HepG2 (cell line): Measurements from ENCODE around the gene PLXNB2. TPM values are rescaled to one million over a fixed set of nuclear protein-coding genes. Genes with fewer than 3 reads are reported as not detected.

Source experiments
- ASH2L ChIP-seq: fragments of 300-600, 200-600 bp; sonication (generic); IDR thresholded peaks from 2 replicates; pipeline ENCODE4 v1.7.0; 2017; ENCODE audit warnings: low read depth, mild to moderate bottlenecking, moderate library complexity, mixed read lengths, low read length; ENCODE audit not compliant: insufficient read length
- FOXA1 ChIP-seq, 2 experiments: fragments of 450-650 bp in 1 of 2; sonication (generic) in 1 of 2; formaldehyde crosslinking in 1 of 2; IDR thresholded peaks; 2 replicates each; pipeline versions ENCODE4 v1.4.0 to v1.6.1; 2016 to 2020; ENCODE audit warnings: missing genetic modification reagents in 1 of 2
- SALL1 ChIP-seq: sonication (generic); formaldehyde crosslinking; IDR thresholded peaks from 2 replicates; pipeline ENCODE4 v1.8.0; 2022; ENCODE audit warnings: mild to moderate bottlenecking, missing genetic modification reagents
- ZNF44 ChIP-seq: sonication (generic); formaldehyde crosslinking; IDR thresholded peaks from 2 replicates; pipeline ENCODE4 v1.5.1; 2020; ENCODE audit warnings: mild to moderate bottlenecking, missing genetic modification reagents
- ZNF468 ChIP-seq: sonication (generic); formaldehyde crosslinking; IDR thresholded peaks from 2 replicates; pipeline ENCODE4 v1.8.0; 2022; ENCODE audit warnings: mild to moderate bottlenecking, moderate library complexity, missing genetic modification reagents
- ZNF782 ChIP-seq: sonication (generic); formaldehyde crosslinking; IDR thresholded peaks from 2 replicates; pipeline ENCODE4 v1.4.0; 2020; ENCODE audit warnings: missing genetic modification reagents, mild to moderate bottlenecking, borderline replicate concordance
- polyA plus RNA-seq, 8 experiments: library from polyadenylated mRNA; depleted of rRNA in 3 of 8; stranded (reverse) in 7 of 8; unstranded in 1 of 8; fragments of >200 nt; fragmentation: Illumina TruSeq in 4 of 8; extraction: Trizol in 4 of 8; gene quantifications; 2 replicates each; pipeline versions ENCODE4 v1.2.1 to v1.2.3, GENCODE V29; 2011 to 2016; ENCODE audit warnings: low read depth in 4 of 8, missing spikeins in 1 of 8, mixed read lengths in 1 of 8; ENCODE audit not compliant: insufficient read depth in 1 of 8
- total RNA-seq, 5 experiments: library from RNA; depleted of rRNA; stranded (reverse); fragments of >200 nt; fragmentation: Illumina TruSeq; extraction: Trizol; gene quantifications; 2 replicates each; pipeline ENCODE4 v1.2.3, GENCODE V29; 2016; ENCODE audit warnings: low read depth in 1 of 5
- TF ChIP-seq, protein P1 (sequence below): sonication (generic); formaldehyde crosslinking; IDR thresholded peaks from 2 replicates; pipeline ENCODE4 v1.5.0; 2020; ENCODE audit warnings: missing genetic modification reagents, mild to moderate bottlenecking, borderline replicate concordance
- TF ChIP-seq, protein P2 (sequence below): IDR thresholded peaks from 2 replicates; pipeline ENCODE4 v1.6.1; 2016; ENCODE audit warnings: mild to moderate bottlenecking
- TF ChIP-seq, protein P3 (sequence below): sonication (generic); formaldehyde crosslinking; IDR thresholded peaks from 2 replicates; pipeline ENCODE4 v1.4.0; 2020; ENCODE audit warnings: missing genetic modification reagents, borderline replicate concordance
- TF ChIP-seq, protein P4 (sequence below): sonication (generic); formaldehyde crosslinking; IDR thresholded peaks from 2 replicates; pipeline ENCODE4 v1.9.0; 2021; ENCODE audit warnings: missing genetic modification reagents, borderline replicate concordance
- TF ChIP-seq, protein P5 (sequence below), 2 experiments: fragments of 450-650 bp in 1 of 2; sonication (generic) in 1 of 2; formaldehyde crosslinking in 1 of 2; IDR thresholded peaks; 2 replicates each; pipeline versions ENCODE4 v1.6.1 to v1.8.0; 2016 to 2022; ENCODE audit warnings: antibody characterized with exemption in 1 of 2, mild to moderate bottlenecking in 1 of 2, missing genetic modification reagents in 1 of 2

The PLXNB2 gene
- total and polyA plus RNA-seq, 2 of the 13 experiments (the other 11 are each of a cell fraction or from before 2014, with no cell fraction given) = 32.6 to 68.9 TPM

DNA sequence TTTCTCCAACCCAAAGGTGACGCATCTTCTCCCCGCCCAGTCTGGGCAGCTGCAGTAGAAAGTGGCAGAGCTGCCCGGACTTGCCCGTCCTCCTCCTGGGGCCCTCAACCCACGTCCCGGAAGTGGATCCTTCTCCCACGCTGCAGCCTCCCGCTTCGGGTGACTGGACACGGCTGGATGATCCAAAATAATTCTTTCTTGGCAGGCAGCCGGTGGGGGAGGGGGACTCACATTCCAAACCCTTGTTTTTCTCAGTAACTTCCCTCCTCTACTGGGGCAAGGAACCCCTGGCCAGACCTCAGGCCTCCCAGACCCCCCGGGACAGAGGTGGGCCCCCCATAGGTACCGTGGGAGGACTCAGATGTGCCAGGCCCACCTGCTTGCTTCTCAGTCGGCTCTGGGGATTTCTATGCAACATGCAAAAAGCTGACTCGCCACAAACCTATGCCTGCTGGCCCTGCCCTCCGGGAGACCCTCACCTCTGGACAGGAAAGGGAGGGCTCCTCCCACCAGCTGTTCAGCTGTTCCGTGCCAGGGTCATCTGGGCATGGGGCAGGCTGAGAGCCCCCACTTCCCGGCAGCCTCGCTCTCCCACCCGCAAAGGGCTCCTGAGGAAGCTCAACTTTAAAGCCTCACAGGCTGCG lies 1.4 kb downstream of the PLXNB2 start (continued):
- TF ChIP-seq, protein P1, sequence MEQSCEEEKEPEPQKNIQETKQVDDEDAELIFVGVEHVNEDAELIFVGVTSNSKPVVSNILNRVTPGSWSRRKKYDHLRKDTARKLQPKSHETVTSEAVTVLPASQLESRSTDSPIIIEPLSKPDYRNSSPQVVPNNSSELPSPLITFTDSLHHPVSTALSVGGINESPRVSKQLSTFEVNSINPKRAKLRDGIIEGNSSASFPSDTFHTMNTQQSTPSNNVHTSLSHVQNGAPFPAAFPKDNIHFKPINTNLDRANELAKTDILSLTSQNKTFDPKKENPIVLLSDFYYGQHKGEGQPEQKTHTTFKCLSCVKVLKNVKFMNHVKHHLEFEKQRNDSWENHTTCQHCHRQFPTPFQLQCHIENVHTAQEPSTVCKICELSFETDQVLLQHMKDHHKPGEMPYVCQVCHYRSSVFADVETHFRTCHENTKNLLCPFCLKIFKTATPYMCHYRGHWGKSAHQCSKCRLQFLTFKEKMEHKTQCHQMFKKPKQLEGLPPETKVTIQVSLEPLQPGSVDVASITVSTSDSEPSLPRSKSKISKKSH (CRISPR knock-in tag) = no peak
- TF ChIP-seq, protein P2, sequence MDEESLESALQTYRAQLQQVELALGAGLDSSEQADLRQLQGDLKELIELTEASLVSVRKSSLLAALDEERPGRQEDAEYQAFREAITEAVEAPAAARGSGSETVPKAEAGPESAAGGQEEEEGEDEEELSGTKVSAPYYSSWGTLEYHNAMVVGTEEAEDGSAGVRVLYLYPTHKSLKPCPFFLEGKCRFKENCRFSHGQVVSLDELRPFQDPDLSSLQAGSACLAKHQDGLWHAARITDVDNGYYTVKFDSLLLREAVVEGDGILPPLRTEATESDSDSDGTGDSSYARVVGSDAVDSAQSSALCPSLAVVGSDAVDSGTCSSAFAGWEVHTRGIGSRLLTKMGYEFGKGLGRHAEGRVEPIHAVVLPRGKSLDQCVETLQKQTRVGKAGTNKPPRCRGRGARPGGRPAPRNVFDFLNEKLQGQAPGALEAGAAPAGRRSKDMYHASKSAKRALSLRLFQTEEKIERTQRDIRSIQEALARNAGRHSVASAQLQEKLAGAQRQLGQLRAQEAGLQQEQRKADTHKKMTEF (CRISPR knock-in tag) = no peak
- TF ChIP-seq FOXA1 (IDR thresholded peaks at IDR 0.05) (no peak), FOXA1 (CRISPR knock-in tag; IDR thresholded peaks at IDR 0.05) (no peak), ASH2L (no peak), ZNF468 (CRISPR knock-in tag) (no peak), ZNF782 (CRISPR knock-in tag) (no peak), SALL1 (CRISPR knock-in tag) (peak; percentile 21; the same call in 1 of the 2 replicates), ZNF44 (CRISPR knock-in tag) (no peak)
- TF ChIP-seq, protein P3, sequence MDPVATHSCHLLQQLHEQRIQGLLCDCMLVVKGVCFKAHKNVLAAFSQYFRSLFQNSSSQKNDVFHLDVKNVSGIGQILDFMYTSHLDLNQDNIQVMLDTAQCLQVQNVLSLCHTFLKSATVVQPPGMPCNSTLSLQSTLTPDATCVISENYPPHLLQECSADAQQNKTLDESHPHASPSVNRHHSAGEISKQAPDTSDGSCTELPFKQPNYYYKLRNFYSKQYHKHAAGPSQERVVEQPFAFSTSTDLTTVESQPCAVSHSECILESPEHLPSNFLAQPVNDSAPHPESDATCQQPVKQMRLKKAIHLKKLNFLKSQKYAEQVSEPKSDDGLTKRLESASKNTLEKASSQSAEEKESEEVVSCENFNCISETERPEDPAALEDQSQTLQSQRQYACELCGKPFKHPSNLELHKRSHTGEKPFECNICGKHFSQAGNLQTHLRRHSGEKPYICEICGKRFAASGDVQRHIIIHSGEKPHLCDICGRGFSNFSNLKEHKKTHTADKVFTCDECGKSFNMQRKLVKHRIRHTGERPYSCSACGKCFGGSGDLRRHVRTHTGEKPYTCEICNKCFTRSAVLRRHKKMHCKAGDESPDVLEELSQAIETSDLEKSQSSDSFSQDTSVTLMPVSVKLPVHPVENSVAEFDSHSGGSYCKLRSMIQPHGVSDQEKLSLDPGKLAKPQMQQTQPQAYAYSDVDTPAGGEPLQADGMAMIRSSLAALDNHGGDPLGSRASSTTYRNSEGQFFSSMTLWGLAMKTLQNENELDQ (CRISPR knock-in tag) = no peak
- TF ChIP-seq, protein P4, sequence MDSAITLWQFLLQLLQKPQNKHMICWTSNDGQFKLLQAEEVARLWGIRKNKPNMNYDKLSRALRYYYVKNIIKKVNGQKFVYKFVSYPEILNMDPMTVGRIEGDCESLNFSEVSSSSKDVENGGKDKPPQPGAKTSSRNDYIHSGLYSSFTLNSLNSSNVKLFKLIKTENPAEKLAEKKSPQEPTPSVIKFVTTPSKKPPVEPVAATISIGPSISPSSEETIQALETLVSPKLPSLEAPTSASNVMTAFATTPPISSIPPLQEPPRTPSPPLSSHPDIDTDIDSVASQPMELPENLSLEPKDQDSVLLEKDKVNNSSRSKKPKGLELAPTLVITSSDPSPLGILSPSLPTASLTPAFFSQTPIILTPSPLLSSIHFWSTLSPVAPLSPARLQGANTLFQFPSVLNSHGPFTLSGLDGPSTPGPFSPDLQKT (CRISPR knock-in tag) = no peak
- TF ChIP-seq, protein P5, sequence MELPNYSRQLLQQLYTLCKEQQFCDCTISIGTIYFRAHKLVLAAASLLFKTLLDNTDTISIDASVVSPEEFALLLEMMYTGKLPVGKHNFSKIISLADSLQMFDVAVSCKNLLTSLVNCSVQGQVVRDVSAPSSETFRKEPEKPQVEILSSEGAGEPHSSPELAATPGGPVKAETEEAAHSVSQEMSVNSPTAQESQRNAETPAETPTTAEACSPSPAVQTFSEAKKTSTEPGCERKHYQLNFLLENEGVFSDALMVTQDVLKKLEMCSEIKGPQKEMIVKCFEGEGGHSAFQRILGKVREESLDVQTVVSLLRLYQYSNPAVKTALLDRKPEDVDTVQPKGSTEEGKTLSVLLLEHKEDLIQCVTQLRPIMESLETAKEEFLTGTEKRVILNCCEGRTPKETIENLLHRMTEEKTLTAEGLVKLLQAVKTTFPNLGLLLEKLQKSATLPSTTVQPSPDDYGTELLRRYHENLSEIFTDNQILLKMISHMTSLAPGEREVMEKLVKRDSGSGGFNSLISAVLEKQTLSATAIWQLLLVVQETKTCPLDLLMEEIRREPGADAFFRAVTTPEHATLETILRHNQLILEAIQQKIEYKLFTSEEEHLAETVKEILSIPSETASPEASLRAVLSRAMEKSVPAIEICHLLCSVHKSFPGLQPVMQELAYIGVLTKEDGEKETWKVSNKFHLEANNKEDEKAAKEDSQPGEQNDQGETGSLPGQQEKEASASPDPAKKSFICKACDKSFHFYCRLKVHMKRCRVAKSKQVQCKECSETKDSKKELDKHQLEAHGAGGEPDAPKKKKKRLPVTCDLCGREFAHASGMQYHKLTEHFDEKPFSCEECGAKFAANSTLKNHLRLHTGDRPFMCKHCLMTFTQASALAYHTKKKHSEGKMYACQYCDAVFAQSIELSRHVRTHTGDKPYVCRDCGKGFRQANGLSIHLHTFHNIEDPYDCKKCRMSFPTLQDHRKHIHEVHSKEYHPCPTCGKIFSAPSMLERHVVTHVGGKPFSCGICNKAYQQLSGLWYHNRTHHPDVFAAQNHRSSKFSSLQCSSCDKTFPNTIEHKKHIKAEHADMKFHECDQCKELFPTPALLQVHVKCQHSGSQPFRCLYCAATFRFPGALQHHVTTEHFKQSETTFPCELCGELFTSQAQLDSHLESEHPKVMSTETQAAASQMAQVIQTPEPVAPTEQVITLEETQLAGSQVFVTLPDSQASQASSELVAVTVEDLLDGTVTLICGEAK (IDR thresholded peaks at IDR 0.05) = no peak
- TF ChIP-seq, protein P5 (CRISPR knock-in tag; IDR thresholded peaks at IDR 0.05) = no peak
